Epithelial cell of proximal tubule (primary cell): ENCODE measurements around the gene C9. TPM values are rescaled to one million over a fixed set of nuclear protein-coding genes. Genes with fewer than 3 reads are reported as not detected.

Experiments used
- DNase-seq: peaks from one replicate; pipeline ENCODE4 v3.0.0-alpha.2; 2011; ENCODE audit warnings: low read depth
- H3K4me3 ChIP-seq: 2 replicates; pipeline ENCODE4 v1.5.1; 2011; ENCODE audit warnings: low read depth, mild to moderate bottlenecking, low read length
- total RNA-seq: library from RNA; depleted of rRNA; stranded (reverse); fragments of >200 nt; gene quantifications from 2 replicates; pipeline ENCODE4 v1.2.3, GENCODE V29; 2015
- TF ChIP-seq, protein P1 (sequence below): conservative IDR thresholded peaks from 2 replicates; pipeline ENCODE4 v1.5.1; 2012; ENCODE audit warnings: low read depth, mild to moderate bottlenecking, low read length

Gene C9
- total RNA-seq, 1 donor from 2014 or later = not detected

GRCh38 chr5:39314591-39314990 is 49.7 kb downstream of the C9 start:
- TF ChIP-seq, protein P1, sequence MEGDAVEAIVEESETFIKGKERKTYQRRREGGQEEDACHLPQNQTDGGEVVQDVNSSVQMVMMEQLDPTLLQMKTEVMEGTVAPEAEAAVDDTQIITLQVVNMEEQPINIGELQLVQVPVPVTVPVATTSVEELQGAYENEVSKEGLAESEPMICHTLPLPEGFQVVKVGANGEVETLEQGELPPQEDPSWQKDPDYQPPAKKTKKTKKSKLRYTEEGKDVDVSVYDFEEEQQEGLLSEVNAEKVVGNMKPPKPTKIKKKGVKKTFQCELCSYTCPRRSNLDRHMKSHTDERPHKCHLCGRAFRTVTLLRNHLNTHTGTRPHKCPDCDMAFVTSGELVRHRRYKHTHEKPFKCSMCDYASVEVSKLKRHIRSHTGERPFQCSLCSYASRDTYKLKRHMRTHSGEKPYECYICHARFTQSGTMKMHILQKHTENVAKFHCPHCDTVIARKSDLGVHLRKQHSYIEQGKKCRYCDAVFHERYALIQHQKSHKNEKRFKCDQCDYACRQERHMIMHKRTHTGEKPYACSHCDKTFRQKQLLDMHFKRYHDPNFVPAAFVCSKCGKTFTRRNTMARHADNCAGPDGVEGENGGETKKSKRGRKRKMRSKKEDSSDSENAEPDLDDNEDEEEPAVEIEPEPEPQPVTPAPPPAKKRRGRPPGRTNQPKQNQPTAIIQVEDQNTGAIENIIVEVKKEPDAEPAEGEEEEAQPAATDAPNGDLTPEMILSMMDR = peak; percentile 29
- H3K4me3 ChIP-seq = no peak overlapping the region
- no peak for DNase-seq

DNA sequence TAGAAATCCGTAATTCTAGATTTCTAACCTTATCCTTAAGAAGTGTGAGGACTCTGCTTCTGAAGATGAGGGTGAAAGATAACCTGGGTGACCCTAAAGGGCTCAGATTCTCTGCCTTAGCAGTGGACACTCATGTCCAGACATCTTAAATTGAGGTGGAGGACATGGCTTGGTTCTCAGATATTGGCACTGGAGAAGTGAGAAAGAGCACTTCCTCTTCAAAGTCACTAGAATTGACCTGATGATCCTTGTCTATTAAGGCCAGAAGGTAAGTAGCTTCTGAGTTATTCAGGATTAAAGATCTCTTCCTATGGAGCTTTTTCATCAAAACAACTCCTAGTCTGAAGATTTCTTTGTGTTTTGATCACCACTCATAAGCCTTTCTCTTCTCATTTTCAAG is 54.8 kb downstream of the C9 start:
- TF ChIP-seq, protein P1 = no peak

DNA sequence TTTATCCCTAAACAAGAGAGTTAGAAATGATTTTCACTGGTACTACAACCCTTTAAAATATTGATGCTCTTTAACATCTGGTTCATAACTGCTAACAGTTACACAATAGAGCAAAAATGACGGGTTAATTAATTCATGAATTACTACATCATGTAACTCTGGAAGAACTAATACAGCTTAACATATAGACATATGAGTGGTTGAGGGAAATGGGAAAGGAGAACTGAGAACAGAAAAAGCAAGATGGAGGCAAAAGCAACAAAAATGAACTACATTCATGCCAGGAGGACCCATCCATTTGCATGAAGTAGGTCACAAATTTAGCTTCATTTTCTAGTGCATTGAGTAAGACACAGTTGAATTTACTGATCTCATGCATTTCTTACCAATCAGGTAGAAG is 61.8 kb downstream of the C9 start:
- no peak overlapping the region for H3K4me3 ChIP-seq
- DNase-seq = no peak
- TF ChIP-seq, protein P1 = no peak

More for the DNA sequence above, 54.8 kb downstream of the C9 start:
- no peak overlapping the region for H3K4me3 ChIP-seq
- no peak for DNase-seq

DNA sequence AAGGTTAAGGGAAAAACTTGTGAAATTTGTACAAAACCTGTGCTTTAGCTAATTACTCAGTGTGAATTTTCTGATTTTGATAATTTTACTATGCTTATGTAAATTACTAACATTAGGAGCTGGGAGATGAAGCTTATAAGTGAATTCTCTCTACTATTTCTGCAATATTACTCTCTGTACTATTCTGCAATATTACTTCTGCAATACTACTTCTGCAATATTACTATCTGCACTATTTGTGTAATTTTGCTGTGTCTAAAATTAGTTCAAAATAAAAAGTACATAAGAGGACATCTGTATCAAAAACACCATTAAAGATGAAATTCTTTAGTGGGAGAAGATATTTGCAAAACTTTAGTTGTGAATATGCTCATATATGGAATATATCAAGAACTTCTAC is 62.9 kb downstream of the C9 start:
- TF ChIP-seq, protein P1 = no peak
- H3K4me3 ChIP-seq = no peak overlapping the region
- DNase-seq = no peak

DNA sequence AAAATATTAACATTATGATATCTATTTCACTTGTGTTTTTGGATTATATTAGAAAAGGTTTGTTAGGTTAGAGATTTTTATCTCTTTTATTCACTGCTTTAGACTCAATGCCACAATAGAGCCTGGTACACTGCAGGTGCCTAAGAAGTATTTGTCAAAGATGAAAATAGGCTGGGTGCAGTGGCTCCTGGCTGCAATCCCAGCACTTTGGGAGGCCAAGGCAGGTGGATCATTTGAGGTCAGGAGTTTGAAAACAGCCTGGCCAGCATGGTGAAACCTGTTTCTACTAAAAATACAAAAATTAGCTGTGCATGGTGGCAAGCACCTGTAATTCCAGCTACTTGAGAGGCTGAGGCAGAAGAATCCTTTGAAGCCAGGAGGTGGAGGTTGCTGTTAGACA is 64.3 kb downstream of the C9 start:
- no peak for DNase-seq
- no peak overlapping the region for H3K4me3 ChIP-seq
- TF ChIP-seq, protein P1 = no peak

- no peak overlapping the region for H3K4me3 ChIP-seq
- TF ChIP-seq, protein P1 = no peak
- no peak for DNase-seq
Observed at GRCh38 chr5:39294736-39295135, 69.6 kb downstream of the C9 start.

DNA sequence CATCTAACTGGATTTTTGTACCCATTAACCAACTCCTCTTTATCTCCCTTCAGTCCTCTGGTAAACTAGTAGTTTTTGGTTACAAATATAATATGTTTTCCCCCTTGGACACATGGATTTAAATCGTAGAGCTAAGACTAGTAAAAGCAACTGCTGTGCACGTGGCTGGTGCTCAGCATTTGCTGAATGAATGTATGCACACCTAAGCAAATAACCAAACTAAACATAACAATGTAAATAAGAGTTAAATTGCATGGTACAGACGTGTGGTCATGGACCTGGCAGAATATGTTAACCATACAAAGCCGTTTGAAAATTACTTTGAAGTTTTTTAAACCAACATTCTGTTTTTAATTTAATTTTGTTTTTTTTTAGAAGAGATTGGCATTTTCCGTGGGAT is 79.7 kb downstream of the C9 start:
- no peak overlapping the region for H3K4me3 ChIP-seq
- TF ChIP-seq, protein P1 = no peak
- DNase-seq = no peak
